Astrocyte (in vitro differentiated cells and primary cell): ENCODE measurements around the gene GBA2.

Experiments used
- EZH2 ChIP-seq: IDR thresholded peaks from 2 replicates; pipeline ENCODE4 v1.6.1; 2012; ENCODE audit warnings: mild to moderate bottlenecking, low read length, inconsistent platforms; ENCODE audit not compliant: insufficient read depth
- TF ChIP-seq, protein P1 (sequence below): IDR thresholded peaks from 2 replicates; pipeline ENCODE4 v1.5.1; 2011; ENCODE audit warnings: low read depth, mild to moderate bottlenecking, inconsistent platforms, low read length, moderate library complexity; ENCODE audit not compliant: insufficient read depth

DNA sequence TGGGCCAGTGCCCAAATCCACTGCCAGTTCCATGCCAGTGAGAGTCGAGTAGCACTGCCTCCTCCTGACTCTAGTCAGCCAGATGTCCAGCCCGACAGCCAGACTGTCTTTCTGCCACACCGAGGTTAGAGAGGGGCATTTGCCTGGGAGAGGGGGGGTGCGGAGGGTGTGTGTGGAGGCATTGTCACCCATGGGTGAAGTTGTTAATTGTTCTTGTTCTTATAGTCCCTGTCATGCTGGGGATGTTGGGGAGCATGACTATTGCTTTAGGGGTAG is 1.2 kb upstream of the GBA2 start:
- no peak for TF ChIP-seq EZH2
- TF ChIP-seq, protein P1, sequence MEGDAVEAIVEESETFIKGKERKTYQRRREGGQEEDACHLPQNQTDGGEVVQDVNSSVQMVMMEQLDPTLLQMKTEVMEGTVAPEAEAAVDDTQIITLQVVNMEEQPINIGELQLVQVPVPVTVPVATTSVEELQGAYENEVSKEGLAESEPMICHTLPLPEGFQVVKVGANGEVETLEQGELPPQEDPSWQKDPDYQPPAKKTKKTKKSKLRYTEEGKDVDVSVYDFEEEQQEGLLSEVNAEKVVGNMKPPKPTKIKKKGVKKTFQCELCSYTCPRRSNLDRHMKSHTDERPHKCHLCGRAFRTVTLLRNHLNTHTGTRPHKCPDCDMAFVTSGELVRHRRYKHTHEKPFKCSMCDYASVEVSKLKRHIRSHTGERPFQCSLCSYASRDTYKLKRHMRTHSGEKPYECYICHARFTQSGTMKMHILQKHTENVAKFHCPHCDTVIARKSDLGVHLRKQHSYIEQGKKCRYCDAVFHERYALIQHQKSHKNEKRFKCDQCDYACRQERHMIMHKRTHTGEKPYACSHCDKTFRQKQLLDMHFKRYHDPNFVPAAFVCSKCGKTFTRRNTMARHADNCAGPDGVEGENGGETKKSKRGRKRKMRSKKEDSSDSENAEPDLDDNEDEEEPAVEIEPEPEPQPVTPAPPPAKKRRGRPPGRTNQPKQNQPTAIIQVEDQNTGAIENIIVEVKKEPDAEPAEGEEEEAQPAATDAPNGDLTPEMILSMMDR, result no peak
